GM12878 (cell line): ENCODE data around the gene CD99. TPM values are rescaled to one million over a fixed set of nuclear protein-coding genes. Genes with fewer than 3 reads are reported as not detected.

Experiments used
- ATAC-seq: fragments of 200-7000 bp; cut with Tn5 transposase; 3 replicates; pipeline ENCODE4 v1.9.1; 2020; ENCODE audit warnings: mild to moderate bottlenecking, moderate library complexity
- BruUV-seq: library from RNA; stranded (reverse); fragments of 400-500 nt; replicated peaks from 2 replicates; lab custom pipeline; 2021; lab: Mats Ljungman, UMichigan
- CTCF ChIA-PET: fragments of 300-600 bp; sonication (Branson Sonifier 250); formaldehyde crosslinking; extraction: SDS; loops from one replicate; lab custom pipeline; 2021; ENCODE audit warnings: inconsistent platforms; lab: Yijun Ruan, JAX
- POLR2A ChIA-PET: fragments of 350-600 bp; formaldehyde crosslinking; extraction: SDS; loops from one replicate; lab custom pipeline; 2021; ENCODE audit warnings: inconsistent platforms; lab: Charles Lee
- RAD21 ChIA-PET: fragments of 300-600 bp; sonication (Branson Sonifier 250); formaldehyde crosslinking; loops from one replicate; lab custom pipeline; 2023; ENCODE audit warnings: antibody characterized with exemption; ENCODE audit not compliant: unreplicated experiment; lab: Charles Lee
- SMC1A ChIA-PET: fragments of 300-600 bp; sonication (Branson Sonifier 250); formaldehyde crosslinking; loops from one replicate; lab custom pipeline; 2023; ENCODE audit not compliant: unreplicated experiment, uncharacterized antibody; lab: Charles Lee
- DNase-seq: peaks from one replicate; pipeline ENCODE4 v3.0.0-alpha.2; 2011; ENCODE audit warnings: low read depth, low spot score
- FAIRE-seq: peaks from 3 replicates; lab custom pipeline; 2011; peaks lifted over from hg19 to GRCh38; lab: Jason Lieb, UNC
- H2AFZ ChIP-seq: 2 replicates; pipeline ENCODE4 v1.6.0; 2011; ENCODE audit warnings: low read depth, low read length, control low read depth; ENCODE audit not compliant: control insufficient read depth
- H3K27ac ChIP-seq: 2 replicates; pipeline ENCODE4 v1.5.1; 2011; ENCODE audit warnings: control low read depth; ENCODE audit not compliant: control insufficient read depth, insufficient read depth
- H3K27me3 ChIP-seq, 2 experiments: replicated peaks in 1 of 2; 2 replicates each; pipeline versions ENCODE4 v1.6.0 to v1.6.1; 2011; ENCODE audit warnings: low read length in 1 of 2; ENCODE audit not compliant: control insufficient read depth in 2 of 2, insufficient read depth in 2 of 2
- H3K36me3 ChIP-seq, 2 experiments: 2 replicates each; pipeline ENCODE4 v1.5.1; 2011; ENCODE audit warnings: low read length in 1 of 2; ENCODE audit not compliant: control insufficient read depth in 2 of 2, insufficient read depth in 2 of 2
- H3K4me1 ChIP-seq: 2 replicates; pipeline ENCODE4 v1.6.1; 2011; ENCODE audit warnings: mild to moderate bottlenecking, low read length, moderate library complexity, mixed read lengths; ENCODE audit not compliant: control insufficient read depth, insufficient read depth
- H3K4me2 ChIP-seq: 2 replicates; pipeline ENCODE4 v1.6.0; 2011; ENCODE audit warnings: control low read depth; ENCODE audit not compliant: control insufficient read depth, insufficient read depth
- H3K4me3 ChIP-seq: fragments of 200-600 bp; sonication (generic); 2 replicates; pipeline ENCODE4 v1.5.1; 2016
- H3K79me2 ChIP-seq: 2 replicates; pipeline ENCODE4 v1.6.0; 2011; ENCODE audit warnings: low read length; ENCODE audit not compliant: control insufficient read depth, insufficient read depth
- H3K9ac ChIP-seq: 2 replicates; pipeline ENCODE4 v1.8.0; 2011; ENCODE audit warnings: low read length, control low read depth, mixed read lengths; ENCODE audit not compliant: control insufficient read depth, insufficient read depth
- H3K9me3 ChIP-seq: replicated peaks from 3 replicates; pipeline ENCODE4 v1.5.1; 2011; ENCODE audit warnings: mild to moderate bottlenecking, low read length; ENCODE audit not compliant: control insufficient read depth, insufficient read depth
- H4K20me1 ChIP-seq: 2 replicates; pipeline ENCODE4 v1.6.0; 2011; ENCODE audit not compliant: control insufficient read depth, insufficient read depth
- CHD4 ChIP-seq: fragments of 200-600 bp; sonication (generic); IDR thresholded peaks from 2 replicates; pipeline ENCODE4 v1.6.1; 2016; ENCODE audit warnings: mild to moderate bottlenecking
- NKRF ChIP-seq: fragments of 450-650 bp; conservative IDR thresholded peaks from 2 replicates; pipeline ENCODE4 v1.6.1; 2017; ENCODE audit warnings: mild to moderate bottlenecking, moderate library complexity
- RELB ChIP-seq: fragments of 450-650 bp; IDR thresholded peaks from 2 replicates; pipeline ENCODE4 v1.6.1; 2017; ENCODE audit warnings: low read depth, mild to moderate bottlenecking, moderate library complexity
- USF1 ChIP-seq: IDR thresholded peaks from 2 replicates; pipeline ENCODE4 v1.6.1; 2011; ENCODE audit warnings: borderline replicate concordance, low read depth, mild to moderate bottlenecking, moderate library complexity, mixed read lengths, low read length; ENCODE audit not compliant: insufficient read depth; ENCODE audit errors: extremely low read length
- ZNF384 ChIP-seq: IDR thresholded peaks from 2 replicates; pipeline ENCODE4 v1.6.1; 2012; ENCODE audit warnings: low read depth, mild to moderate bottlenecking, low read length, improper control_type of control experiment, borderline replicate concordance
- WGBS: methylation state at CpG from one replicate; pipeline ENCODE4 v1.1.6; 2016; ENCODE audit warnings: low lambda C conversion rate; ENCODE audit not compliant: insufficient replicate concordance, insufficient coverage; ENCODE audit errors: missing lambda C conversion rate; 5-methylcytosine and 5-hydroxymethylcytosine counted together
- in situ Hi-C: fragments of 300-500 bp; cut with MboI; formaldehyde crosslinking; loops from 9 replicates; pipeline ENCODE4 v1.14.3; 2018; ENCODE audit warnings: mixed read lengths
- intact Hi-C: fragments of 100-400 bp; cut with micrococcal nuclease; formaldehyde crosslinking; loops from one replicate; pipeline ENCODE4 v1.14.2; 2022; ENCODE audit not compliant: unreplicated experiment
- polyA plus RNA-seq, 11 experiments: library from polyadenylated mRNA; depleted of rRNA in 4 of 11; unstranded in 6 of 11; stranded (reverse) in 5 of 11; fragments of >200 nt; fragmentation: Nextera tagmentation in 4 of 11; fragmentation: Illumina TruSeq in 1 of 11; extraction: Ambion mirVana in 4 of 11; extraction: Trizol in 1 of 11; gene quantifications; 1 replicate in 1 of 11; 2 replicates in 10 of 11; pipeline versions ENCODE4 v1.2.1 to v1.2.3, GENCODE V29; 2011 to 2016; ENCODE audit warnings: inconsistent platforms in 2 of 11, missing spikeins in 2 of 11, low read depth in 1 of 11
- total RNA-seq, 4 experiments: library from RNA; depleted of rRNA in 3 of 4; stranded (reverse); fragments of >200 nt in 3 of 4; fragmentation: Illumina TruSeq in 1 of 4; extraction: Trizol in 1 of 4; gene quantifications; 2 replicates each; pipeline versions ENCODE4 v1.2.1 to v1.2.3, GENCODE V29; 2013 to 2021

The CD99 gene
- total and polyA plus RNA-seq, 10 of the 15 experiments (the other 5 are each of a cell fraction or from before 2014, with no cell fraction given): 24.8 to 242 (median 158) TPM

GRCh38 chrX:2693113-2694002 lies 2.3 kb downstream of the CD99 start:
- DNase-seq (no peak), ATAC-seq (no peak), FAIRE-seq (no peak)
- H4K20me1 ChIP-seq: no peaks in the 10 kb centered on the region
- peaks cover 17% of the 10 kb centered on the region for H3K4me1 ChIP-seq
- TF ChIP-seq ZNF384 (peak; percentile 29; the same call in 1 of the 2 replicates), CHD4 (no peak)
- H3K4me2 ChIP-seq: peak overlapping the region; percentile 72; the same call in 1 of the 2 replicates
- RAD21 ChIA-PET: no interaction called here
- peak overlapping the region; percentile 91 for H3K4me3 ChIP-seq
- peak overlapping the region; percentile 87 for H3K9ac ChIP-seq
- POLR2A ChIA-PET: no interaction called here
- H3K79me2 ChIP-seq: peaks cover 26% of the 10 kb centered on the region
- H2AFZ ChIP-seq: no peak overlapping the region
- H3K36me3 ChIP-seq: no peaks in the 10 kb centered on the region
- SMC1A ChIA-PET: no interaction called here
- WGBS: 9% methylated on average over 15 of the region's 15 CpGs
- in situ Hi-C loops: no loop called here
- intact Hi-C loops: loop anchor here (10.0 kb wide), 3 partner anchors 169 to 1239 kb away; partner anchors contain the start of gene ASMTL
- BruUV-seq: no TSS peak
- H3K9me3 ChIP-seq: no peaks in the 10 kb centered on the region
- H3K27me3 ChIP-seq: no peaks in the 10 kb centered on the region
- H3K27ac ChIP-seq: no peak overlapping the region
- CTCF ChIA-PET: no interaction called here

GRCh38 chrX:2694914-2695267 lies 3.8 kb downstream of the CD99 start:
- Histone ChIP-seq H3K4me3 (no peak overlapping the region), H4K20me1 (no peaks in the 10 kb centered on the region), H3K36me3 (no peaks in the 10 kb centered on the region), H3K27me3 (no peaks in the 10 kb centered on the region), H3K4me1 (peaks cover 20% of the 10 kb centered on the region), H3K9ac (no peak overlapping the region), H3K79me2 (peaks cover 29% of the 10 kb centered on the region), H3K4me2 (no peak overlapping the region), H3K9me3 (no peaks in the 10 kb centered on the region), H2AFZ (no peak overlapping the region), H3K27ac (no peak overlapping the region)
- intact Hi-C loops (loop anchor here (10.0 kb wide), 3 partner anchors 170 to 1240 kb away; partner anchors contain the start of gene ASMTL), in situ Hi-C loops (no loop called here)
- FAIRE-seq (no peak), ATAC-seq (no peak), DNase-seq (no peak)
- POLR2A ChIA-PET: no interaction called here
- 50% methylated on average over 7 of the region's 7 CpGs for WGBS
- no peak for TF ChIP-seq RELB
- TF ChIP-seq USF1: no peak
- no peak for TF ChIP-seq NKRF
- CTCF ChIA-PET: no interaction called here
- SMC1A ChIA-PET: no interaction called here
- BruUV-seq: no TSS peak
- RAD21 ChIA-PET: no interaction called here
